NCI-H1694 (cell line): ENCODE data around the gene MBOAT1.

ENCODE experiments used
- DNase-seq: peaks from one replicate; lab custom pipeline; 2025; lab: John Stamatoyannopoulos, UW

Gene MBOAT1

GRCh38 chr6:20233007-20233730 lies 20.9 kb upstream of the MBOAT1 start:
- no peak for DNase-seq

DNA sequence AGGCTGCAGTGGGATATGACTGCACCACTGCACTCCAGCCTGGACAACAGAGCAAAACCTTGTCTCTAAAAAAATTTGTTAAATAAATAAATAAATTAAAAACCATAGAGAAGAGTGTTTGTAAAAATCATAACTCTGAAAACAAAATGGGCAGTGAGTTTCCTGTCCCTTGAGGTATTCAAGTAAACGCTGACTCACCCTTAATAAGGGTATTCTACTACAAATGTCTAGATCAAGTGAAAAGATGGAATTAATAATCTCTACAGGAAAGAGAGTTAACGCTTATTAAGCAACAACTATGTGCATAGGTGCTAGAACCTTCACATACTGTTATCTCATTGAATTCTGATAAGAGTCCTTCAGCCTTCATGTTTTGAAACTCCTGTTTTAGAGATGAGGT lies 19.9 kb upstream of the MBOAT1 start:
- DNase-seq = no peak

- DNase-seq = no peak
Measured at GRCh38 chr6:20230401-20231119, 18.3 kb upstream of the MBOAT1 start.

- no peak for DNase-seq
Measured at GRCh38 chr6:20229881-20230280, 17.6 kb upstream of the MBOAT1 start.

- DNase-seq = no peak
Measured at GRCh38 chr6:20227350-20227749, 15.1 kb upstream of the MBOAT1 start.

- DNase-seq = no peak
Measured at GRCh38 chr6:20223141-20223540, 10.9 kb upstream of the MBOAT1 start.

- no peak for DNase-seq
Measured at GRCh38 chr6:20221421-20221820, 9.2 kb upstream of the MBOAT1 start.

DNA sequence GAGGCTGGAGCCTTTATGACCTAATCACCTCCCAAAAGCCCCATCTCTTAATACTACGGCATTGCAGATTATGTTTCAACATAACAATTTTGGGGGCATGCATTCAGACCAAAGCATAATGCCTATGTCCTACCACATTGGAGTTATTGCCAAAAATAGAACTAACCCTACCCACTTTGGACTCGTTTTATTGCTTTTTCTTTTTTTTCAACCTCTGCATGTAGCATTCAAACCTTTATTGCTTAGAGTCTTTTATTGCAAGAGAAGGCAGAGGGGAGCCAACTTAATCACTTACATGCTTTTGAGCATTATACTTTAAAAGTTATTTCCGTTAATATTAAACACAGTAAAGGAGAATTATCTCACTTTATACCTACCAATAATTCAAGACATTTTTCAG lies 8.1 kb upstream of the MBOAT1 start:
- no peak for DNase-seq

GRCh38 chr6:20217891-20218290 lies 5.6 kb upstream of the MBOAT1 start:
- DNase-seq = no peak

- no peak for DNase-seq
Measured at GRCh38 chr6:20217324-20217855, 5.1 kb upstream of the MBOAT1 start.

GRCh38 chr6:20215310-20215709 lies 3.0 kb upstream of the MBOAT1 start:
- no peak for DNase-seq

DNA sequence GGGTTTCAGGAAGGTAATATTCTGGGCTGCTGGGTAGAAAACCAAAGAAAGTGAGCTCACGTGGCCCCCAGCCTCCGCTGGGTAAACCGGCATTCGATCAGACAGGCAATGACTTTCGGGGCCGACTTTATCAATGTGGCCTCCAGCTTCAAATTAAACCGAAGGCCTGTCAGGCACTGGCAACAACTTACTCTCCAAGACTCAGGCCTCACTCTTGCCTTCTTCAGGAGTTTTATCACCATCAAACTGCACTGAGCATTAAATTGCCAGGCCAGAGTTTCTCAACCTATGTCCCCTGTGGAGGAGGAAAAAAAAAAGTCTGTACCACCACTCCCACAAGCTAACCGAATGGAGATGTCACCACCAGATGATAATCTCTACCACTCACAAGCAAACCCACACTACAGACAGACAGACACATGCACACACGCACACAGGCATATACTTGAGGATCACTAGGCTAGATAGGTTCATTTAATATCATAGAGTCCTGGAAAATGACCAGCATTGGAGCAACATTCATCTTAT lies 1.1 kb upstream of the MBOAT1 start:
- DNase-seq = no peak

GRCh38 chr6:20211941-20212391 lies 303 bp downstream of the MBOAT1 start:
- DNase-seq = no peak

DNA sequence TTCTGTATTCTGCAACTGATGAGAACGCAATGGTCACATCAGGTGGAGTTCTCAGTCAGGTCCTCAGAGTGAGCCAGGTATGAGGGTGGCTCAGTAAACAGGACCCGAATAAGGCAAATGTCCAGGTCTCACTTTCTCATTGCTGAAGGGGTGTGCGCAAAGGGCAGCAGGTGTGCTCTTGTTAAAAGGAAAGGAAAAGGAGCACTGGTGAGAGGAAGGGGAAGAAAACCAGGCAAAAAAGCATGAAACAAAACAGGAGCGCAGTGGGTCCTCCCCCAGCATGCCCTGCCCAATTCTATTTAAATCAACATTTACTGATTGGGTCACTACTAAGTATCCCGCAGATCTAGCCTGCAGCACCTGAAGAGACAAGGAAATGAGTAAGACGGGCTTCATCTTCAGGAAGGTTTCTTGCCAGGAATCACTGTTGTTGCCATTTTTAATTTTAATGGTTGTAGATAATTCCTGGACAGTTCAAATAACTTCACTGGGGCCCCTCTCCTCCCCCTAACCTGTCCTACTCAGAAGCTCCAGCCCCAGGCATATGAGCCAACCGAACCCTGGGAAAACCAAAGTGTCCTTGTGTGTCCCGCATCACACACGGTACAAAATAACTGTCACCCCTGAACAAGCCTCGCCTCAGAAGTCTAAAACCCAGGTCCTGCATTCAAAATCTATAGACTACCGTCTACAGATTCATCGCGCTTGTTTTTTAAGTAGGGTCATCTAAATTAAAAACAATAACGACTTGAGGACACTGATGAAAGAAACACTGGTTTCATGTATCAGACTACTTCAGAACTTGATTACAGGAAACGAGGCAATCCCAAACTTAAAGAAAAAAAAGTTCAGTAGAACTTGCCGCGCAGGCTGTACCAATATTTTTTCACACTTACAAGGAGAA lies 980 bp downstream of the MBOAT1 start:
- DNase-seq = no peak

DNA sequence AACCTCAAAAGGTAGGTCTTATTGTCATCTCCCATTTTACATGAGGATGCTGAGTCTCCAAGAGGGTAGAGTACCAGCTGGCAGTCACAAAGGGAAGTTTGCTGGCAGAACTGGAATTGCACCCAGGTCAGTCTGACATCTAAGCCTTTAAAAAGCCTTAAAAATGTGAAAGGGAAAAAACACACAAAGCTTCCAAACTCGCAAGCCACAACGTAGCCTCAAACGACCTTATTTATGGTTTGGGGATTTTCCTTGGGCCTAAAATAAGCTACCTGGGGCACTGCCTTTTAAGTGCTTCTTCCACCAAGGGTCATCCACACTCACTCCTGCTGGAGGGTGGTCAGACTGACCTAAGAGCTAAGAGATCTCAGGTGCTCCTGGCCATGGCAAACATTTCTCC lies 2.1 kb downstream of the MBOAT1 start:
- no peak for DNase-seq

DNA sequence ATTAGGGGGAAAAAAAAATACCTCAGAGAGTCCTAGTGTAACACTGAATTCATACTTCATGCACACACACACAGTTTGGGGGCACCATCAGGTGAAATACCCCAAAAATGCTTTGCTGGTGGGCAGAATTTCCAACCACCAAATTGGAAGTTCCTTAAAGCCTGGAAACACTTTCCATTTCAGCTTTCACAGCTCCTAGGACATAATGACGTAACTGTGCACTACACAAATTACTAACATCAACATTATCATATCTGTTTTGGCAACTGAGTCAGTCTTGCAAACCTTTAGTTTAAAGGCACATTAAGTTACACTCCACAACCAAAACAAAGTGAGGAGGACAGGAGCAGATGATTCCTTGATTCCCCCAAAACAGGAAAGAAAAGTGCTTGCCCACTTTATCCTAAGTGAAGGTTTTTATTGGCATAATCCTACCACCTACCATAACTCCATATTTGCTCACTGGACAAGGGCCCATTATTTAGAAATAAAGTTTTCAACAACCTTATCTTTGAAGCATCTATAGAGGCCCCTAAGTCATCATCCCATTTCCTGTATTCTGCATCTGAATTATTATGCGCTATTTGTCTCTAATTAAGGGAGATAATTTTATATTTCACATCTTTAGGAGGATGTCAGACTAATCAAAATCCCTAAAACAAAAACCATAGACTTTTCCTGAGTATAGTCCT lies 3.4 kb downstream of the MBOAT1 start:
- no peak for DNase-seq

- DNase-seq = no peak
Measured at GRCh38 chr6:20207088-20207418, 5.2 kb downstream of the MBOAT1 start.

- DNase-seq = no peak
Measured at GRCh38 chr6:20205722-20206161, 6.5 kb downstream of the MBOAT1 start.

DNA sequence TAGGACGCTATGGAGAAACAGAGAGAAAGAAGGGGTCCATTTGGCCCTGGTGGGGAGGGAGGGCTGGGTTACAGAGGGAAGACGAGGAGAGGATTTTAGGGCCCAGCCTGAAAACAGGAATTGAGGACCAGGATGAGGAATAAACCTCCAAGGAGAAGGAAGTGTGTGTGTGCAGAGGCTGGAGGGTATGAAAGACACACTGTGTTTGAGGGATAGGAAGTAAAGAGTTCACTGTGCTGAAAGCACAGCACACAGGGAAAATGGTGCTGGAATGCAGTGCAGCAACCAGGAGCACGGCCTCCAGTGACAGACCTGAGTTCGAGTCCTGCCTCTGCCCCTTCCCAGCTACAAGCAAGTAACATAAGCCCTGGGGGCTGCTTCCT lies 7.8 kb downstream of the MBOAT1 start:
- DNase-seq = no peak

GRCh38 chr6:20203561-20204511 lies 8.4 kb downstream of the MBOAT1 start:
- no peak for DNase-seq
